H1 (cell line): ENCODE measurements around the gene PCDHB7. TPM values are rescaled to one million over a fixed set of nuclear protein-coding genes. Genes with fewer than 3 reads are reported as not detected.
"Not testable (repeated sequence)": the region's sequence is repeated elsewhere in the genome, so short reads cannot be mapped to it uniquely, and the experiment has no call there.

Source experiments
- CTCF ChIA-PET: fragments of 300-600 bp; sonication (Branson Sonifier 250); formaldehyde crosslinking; loops from one replicate; lab custom pipeline; 2021; ENCODE audit not compliant: partially characterized antibody; lab: Charles Lee
- POLR2A ChIA-PET: fragments of 300-600 bp; sonication (Branson Sonifier 250); formaldehyde crosslinking; loops from one replicate; lab custom pipeline; 2021; ENCODE audit warnings: inconsistent platforms; ENCODE audit not compliant: partially characterized antibody; lab: Charles Lee
- DNase-seq, 2 experiments: peaks; one replicate each; pipeline versions ENCODE4 v3.0.0 to v3.0.0-alpha.2; 2010 to 2022; ENCODE audit warnings: low spot score in 2 of 2, low read depth in 1 of 2, mixed read lengths in 1 of 2
- FAIRE-seq: peaks from 2 replicates; lab custom pipeline; 2011; peaks lifted over from hg19 to GRCh38; lab: Jason Lieb, UNC
- H2AFZ ChIP-seq: 2 replicates; pipeline ENCODE4 v1.8.1; 2012; ENCODE audit warnings: low read length, inconsistent platforms
- H2AK5ac ChIP-seq: 2 replicates; pipeline ENCODE4 v1.6.1; 2013; ENCODE audit warnings: low read depth, low read length
- H2BK120ac ChIP-seq: replicated peaks from 2 replicates; pipeline ENCODE3; 2013; ENCODE audit warnings: low read depth, low read length, inconsistent platforms
- H2BK12ac ChIP-seq: 2 replicates; pipeline ENCODE4 v1.6.1; 2013; ENCODE audit warnings: low read depth, low read length
- H2BK15ac ChIP-seq: 2 replicates; pipeline ENCODE4 v1.6.1; 2013; ENCODE audit warnings: low read length
- H2BK20ac ChIP-seq: 2 replicates; pipeline ENCODE4 v1.6.1; 2013; ENCODE audit warnings: low read length
- H2BK5ac ChIP-seq: 2 replicates; pipeline ENCODE4 v1.6.1; 2013; ENCODE audit warnings: low read depth, low read length
- H3K14ac ChIP-seq: 2 replicates; pipeline ENCODE4 v1.6.1; 2013; ENCODE audit warnings: inconsistent platforms; ENCODE audit not compliant: insufficient read length
- H3K18ac ChIP-seq: 2 replicates; pipeline ENCODE4 v1.6.1; 2013; ENCODE audit warnings: low read length; ENCODE audit errors: extremely low read depth
- H3K23ac ChIP-seq: 2 replicates; pipeline ENCODE4 v1.6.1; 2013; ENCODE audit warnings: inconsistent platforms; ENCODE audit not compliant: insufficient read length
- H3K23me2 ChIP-seq: 2 replicates; pipeline ENCODE4 v1.6.1; 2013; ENCODE audit warnings: low read depth, low read length
- H3K27ac ChIP-seq: 2 replicates; pipeline ENCODE4 v1.6.1; 2011; ENCODE audit warnings: low read depth, low read length, inconsistent platforms
- H3K27me3 ChIP-seq, 4 experiments: replicated peaks in 1 of 4; 1 replicate in 1 of 4; 2 replicates in 3 of 4; pipeline versions ENCODE4 v1.6.1 to v1.8.1; 2011 to 2013; ENCODE audit warnings: low read length in 3 of 4, mild to moderate bottlenecking in 3 of 4, inconsistent platforms in 2 of 4, mixed read lengths in 2 of 4, moderate library complexity in 1 of 4; ENCODE audit not compliant: control insufficient read depth in 3 of 4, insufficient read depth in 3 of 4; ENCODE audit errors: extremely low read depth in 1 of 4
- H3K36me3 ChIP-seq, 4 experiments: 2 replicates each; pipeline versions ENCODE4 v1.6.1 to v1.8.1; 2011 to 2013; ENCODE audit warnings: mild to moderate bottlenecking in 4 of 4, low read length in 3 of 4, moderate library complexity in 2 of 4, control low read depth in 1 of 4, inconsistent platforms in 1 of 4; ENCODE audit not compliant: insufficient read depth in 4 of 4, control insufficient read depth in 2 of 4
- H3K4ac ChIP-seq: replicated peaks from 2 replicates; pipeline ENCODE3; 2013; ENCODE audit warnings: low read length, low read depth, mixed read lengths, inconsistent platforms; ENCODE audit not compliant: insufficient read length
- H3K4me1 ChIP-seq, 4 experiments: replicated peaks in 1 of 4; 1 replicate in 1 of 4; 2 replicates in 3 of 4; pipeline versions ENCODE4 v1.6.1 to v1.8.1; 2011 to 2013; ENCODE audit warnings: low read length in 3 of 4, inconsistent platforms in 2 of 4, mixed read lengths in 1 of 4; ENCODE audit not compliant: insufficient read depth in 4 of 4, control insufficient read depth in 3 of 4
- H3K4me2 ChIP-seq, 2 experiments: 2 replicates each; pipeline versions ENCODE4 v1.6.1 to v1.8.1; 2011 to 2013; ENCODE audit warnings: low read depth in 2 of 2, low read length in 2 of 2, control low read depth in 1 of 2, inconsistent platforms in 1 of 2, mild to moderate bottlenecking in 1 of 2; ENCODE audit not compliant: insufficient read depth in 1 of 2
- H3K4me3 ChIP-seq, 4 experiments: fragments of 200-600, 300-600 bp in 1 of 4; sonication (generic), shearing (Covaris generic), sonication (Bioruptor Twin) in 1 of 4; 2 replicates each; pipeline versions ENCODE4 v1.5.1 to v1.8.1; 2011 to 2016; ENCODE audit warnings: low read length in 4 of 4, low read depth in 3 of 4, control low read depth in 2 of 4, inconsistent platforms in 2 of 4, mild to moderate bottlenecking in 2 of 4, mixed read lengths in 1 of 4, moderate library complexity in 1 of 4; ENCODE audit not compliant: insufficient read depth in 2 of 4; ENCODE audit errors: extremely low read depth in 1 of 4
- H3K56ac ChIP-seq: replicated peaks from 2 replicates; pipeline ENCODE3; 2013; ENCODE audit warnings: low read depth, mild to moderate bottlenecking, mixed read lengths, low read length, inconsistent platforms; ENCODE audit not compliant: insufficient read length
- H3K79me1 ChIP-seq: 2 replicates; pipeline ENCODE4 v1.6.1; 2013; ENCODE audit warnings: low read depth, low read length, control low read depth
- H3K79me2 ChIP-seq, 2 experiments: 2 replicates each; pipeline versions ENCODE4 v1.6.1 to v1.8.1; 2012 to 2013; ENCODE audit warnings: low read length in 2 of 2, mild to moderate bottlenecking in 2 of 2, inconsistent platforms in 1 of 2; ENCODE audit not compliant: insufficient read depth in 2 of 2, control insufficient read depth in 1 of 2
- H3K9ac ChIP-seq, 4 experiments: replicated peaks in 1 of 4; 1 replicate in 1 of 4; 2 replicates in 3 of 4; pipeline versions ENCODE4 v1.6.1 to v1.8.1; 2011 to 2013; ENCODE audit warnings: low read depth in 3 of 4, low read length in 3 of 4, control low read depth in 2 of 4, mild to moderate bottlenecking in 2 of 4, moderate library complexity in 2 of 4, inconsistent platforms in 1 of 4; ENCODE audit errors: extremely low read depth in 1 of 4
- H3K9me3 ChIP-seq, 2 experiments: 2 replicates each; pipeline versions ENCODE4 v1.6.1 to v1.8.1; 2012 to 2013; ENCODE audit warnings: mild to moderate bottlenecking in 2 of 2, moderate library complexity in 2 of 2, control low read depth in 1 of 2, inconsistent platforms in 1 of 2, low read depth in 1 of 2, low read length in 1 of 2, mixed read lengths in 1 of 2; ENCODE audit not compliant: insufficient read depth in 2 of 2
- H4K20me1 ChIP-seq, 2 experiments: replicated peaks in 1 of 2; 2 replicates each; pipeline versions ENCODE3 to v1.8.1; 2011 to 2013; ENCODE audit warnings: inconsistent platforms in 2 of 2, low read length in 2 of 2, mild to moderate bottlenecking in 1 of 2; ENCODE audit not compliant: insufficient read depth in 2 of 2, control insufficient read depth in 1 of 2
- H4K5ac ChIP-seq: 2 replicates; pipeline ENCODE4 v1.6.1; 2013; ENCODE audit warnings: low read length, low read depth, mixed read lengths, inconsistent platforms; ENCODE audit not compliant: insufficient read length
- H4K8ac ChIP-seq: 2 replicates; pipeline ENCODE4 v1.8.0; 2013; ENCODE audit warnings: mild to moderate bottlenecking, moderate library complexity, low read length, inconsistent platforms; ENCODE audit not compliant: insufficient read depth; ENCODE audit errors: extremely low read depth
- H4K91ac ChIP-seq: replicated peaks from 2 replicates; pipeline ENCODE3; 2013; ENCODE audit warnings: low read length, mixed read lengths, inconsistent platforms; ENCODE audit not compliant: insufficient read length
- WGBS, 2 experiments: shearing (Covaris generic) in 1 of 2; methylation state at CpG; one replicate each; pipeline versions ENCODE4 v1.1.6 to v1.1.7; 2013 to 2015; ENCODE audit warnings: low lambda C conversion rate in 2 of 2, mixed read lengths in 2 of 2, inconsistent platforms in 1 of 2, low coverage in 1 of 2, missing lambda C conversion rate in 1 of 2; ENCODE audit not compliant: insufficient replicate concordance in 2 of 2, insufficient coverage in 1 of 2, insufficient read length in 1 of 2; ENCODE audit errors: extremely low coverage in 1 of 2, missing lambda C conversion rate in 1 of 2; 5-methylcytosine and 5-hydroxymethylcytosine counted together
- polyA plus RNA-seq, 7 experiments: library from polyadenylated mRNA; depleted of rRNA in 3 of 7; stranded (reverse) in 5 of 7; unstranded in 2 of 7; fragments of >200 nt in 5 of 7; fragments of 200-250 nt in 2 of 7; gene quantifications; 1 replicate in 5 of 7; 2 replicates in 1 of 7; 4 replicates in 1 of 7; pipeline versions ENCODE4 v1.2.1 to v1.2.3, GENCODE V29; 2011 to 2013; ENCODE audit warnings: missing spikeins in 2 of 7, mixed read lengths in 2 of 7
- total RNA-seq: library from RNA; stranded (reverse); fragmentation: NEBNext Ultra II Directional; extraction: Animal tissue kit (Norgen Biotek cat#: 25700); gene quantifications from 2 replicates; pipeline ENCODE4 v1.2.1, GENCODE V29; 2021

Gene PCDHB7
- total and polyA plus RNA-seq, 2 of the 8 experiments (the other 6 are each of a cell fraction or from before 2014, with no cell fraction given): 0.17 to 0.19 TPM

DNA sequence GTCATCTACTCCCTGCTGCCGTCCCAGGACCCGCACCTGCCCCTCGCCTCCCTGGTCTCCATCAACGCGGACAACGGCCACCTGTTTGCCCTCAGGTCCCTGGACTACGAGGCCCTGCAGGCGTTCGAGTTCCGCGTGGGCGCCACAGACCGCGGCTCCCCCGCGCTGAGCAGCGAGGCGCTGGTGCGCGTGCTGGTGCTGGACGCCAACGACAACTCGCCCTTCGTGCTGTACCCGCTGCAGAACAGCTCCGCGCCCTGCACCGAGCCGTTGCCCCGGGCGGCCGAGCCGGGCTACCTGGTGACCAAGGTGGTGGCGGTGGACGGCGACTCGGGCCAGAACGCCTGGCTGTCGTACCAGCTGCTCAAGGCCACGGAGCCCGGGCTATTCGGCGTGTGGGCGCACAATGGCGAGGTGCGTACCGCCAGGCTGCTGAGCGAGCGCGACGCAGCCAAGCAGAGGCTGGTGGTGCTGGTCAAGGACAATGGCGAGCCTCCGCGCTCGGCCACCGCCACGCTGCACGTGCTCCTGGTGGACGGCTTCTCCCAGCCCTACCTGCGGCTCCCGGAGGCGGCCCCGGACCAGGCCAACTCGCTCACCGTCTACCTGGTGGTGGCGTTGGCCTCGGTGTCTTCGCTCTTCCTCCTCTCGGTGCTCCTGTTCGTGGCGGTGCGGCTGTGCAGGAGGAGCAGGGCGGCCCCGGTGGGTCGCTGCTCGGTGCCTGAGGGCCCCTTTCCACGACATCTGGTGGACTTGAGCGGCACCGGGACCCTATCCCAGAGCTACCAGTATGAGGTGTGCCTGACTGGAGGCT, 2.1 kb downstream of the PCDHB7 start:
- H2BK15ac ChIP-seq, H3K14ac ChIP-seq, H4K8ac ChIP-seq, POLR2A ChIA-PET, H4K91ac ChIP-seq, H2BK120ac ChIP-seq, H3K4ac ChIP-seq, H4K5ac ChIP-seq, H2AK5ac ChIP-seq, H3K27ac ChIP-seq, H4K20me1 ChIP-seq, H3K18ac ChIP-seq, H3K4me3 ChIP-seq, H3K56ac ChIP-seq, H2BK12ac ChIP-seq, H3K23ac ChIP-seq, H3K36me3 ChIP-seq, H3K23me2 ChIP-seq, H3K4me1 ChIP-seq, DNase-seq, H3K4me2 ChIP-seq, H3K79me2 ChIP-seq, H2BK20ac ChIP-seq, H3K79me1 ChIP-seq, H2BK5ac ChIP-seq, H3K9ac ChIP-seq, FAIRE-seq, H3K27me3 ChIP-seq, H2AFZ ChIP-seq: not testable (repeated sequence)
- 96% methylated on average over 51 of the region's 79 CpGs; no CpG with 5 or more reads in 1 of the 2 experiments for WGBS, 2 experiments
- H3K9me3 ChIP-seq: peaks cover 0 to 15% of the 10 kb centered on the region in 2 experiments; a peak in 1 of 4 replicates
- CTCF ChIA-PET: interaction anchor here (1.4 kb wide), 1 partner anchor 52 kb away, joined by 3 read pairs; no protein-coding TSS in a partner anchor
